ENCODE data around the gene TAS2R9. TPM values are rescaled to one million over a fixed set of nuclear protein-coding genes. Genes with fewer than 3 reads are reported as not detected.

TAS2R9 gene
- total and polyA plus RNA-seq, 2 donors (not counting 3 experiments of a cell fraction or from before 2014, with no cell fraction given) = not detected

DNA sequence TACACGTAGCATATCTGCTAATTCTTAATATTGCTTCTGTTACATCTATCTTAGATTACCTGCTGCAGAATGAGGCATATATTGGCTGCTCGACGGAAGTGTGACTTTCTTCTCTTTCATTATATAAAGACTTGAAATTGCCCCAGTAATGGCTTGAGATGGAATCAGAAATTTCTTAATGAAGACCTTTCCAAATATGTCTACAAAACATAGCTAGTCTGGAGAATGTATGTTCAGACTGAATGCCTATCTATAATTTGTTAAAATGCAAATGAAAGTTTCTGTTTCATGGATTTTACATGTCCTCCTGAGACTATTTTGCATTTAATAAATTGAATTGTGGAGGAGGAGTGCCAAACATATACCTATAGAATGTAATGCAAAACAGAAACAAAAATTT lies 16.3 kb upstream of the TAS2R9 start, which contains the start of gene TAS2R10:
TSS of gene TAS2R10 (minus strand) at position 101 of the 400 bp plus-strand sequence. CDS start at position 12, 89 bp downstream.
- Histone ChIP-seq H3K9me1 (replicated peaks; ENCODE audit: control insufficient read depth, extremely low read depth, insufficient read depth, low read length) (no peaks in the 10 kb centered on the region), H3K36me3 (ENCODE audit: control insufficient read depth in 2 of 2, extremely low read depth in 1 of 2, insufficient read depth in 2 of 2, low read length in 2 of 2) (no peaks in the 10 kb centered on the region), H2AFZ (ENCODE audit: low read depth, low read length) (no peak within 1 kb of the TSS), H3K4me3 (replicated peaks in 1 of 3; ENCODE audit: insufficient read depth in 1 of 3, low read depth in 1 of 3, low read length in 3 of 3) (no peak within 1 kb of the TSS), H3K27ac (ENCODE audit: insufficient read depth, low read depth, low read length) (no peak within 1 kb of the TSS), H3K9me3 (replicated peaks; ENCODE audit: control insufficient read depth, insufficient read depth, low read length) (no peaks in the 10 kb centered on the region), H4K20me1 (replicated peaks; ENCODE audit: control insufficient read depth, extremely low read depth, insufficient read depth, low read length) (no peaks in the 10 kb centered on the region), H3K27me3 (ENCODE audit: control insufficient read depth in 2 of 2, insufficient read depth in 2 of 2, low read length in 2 of 2) (no peaks in the 10 kb centered on the region), H3K79me2 (ENCODE audit: control insufficient read depth, insufficient read depth, low read length) (no peaks in the 10 kb centered on the region), H3K4me1 (ENCODE audit: control insufficient read depth, extremely low read depth, insufficient read depth, low read length) (no peaks in the 10 kb centered on the region), H3K4me2 (ENCODE audit: insufficient read depth, low read length) (no peak within 1 kb of the TSS), H3K9ac (replicated peaks; ENCODE audit: extremely low read depth, insufficient read depth, low read length) (no peak within 1 kb of the TSS)
- ChIA-PET POLR2A (no interaction called here), CTCF (no interaction called here)
- no TSS peak for BruUV-seq (replicated peaks)
- intact Hi-C loops (cut with micrococcal nuclease) (no loop called here), dilution Hi-C loops (cut with MboI; ENCODE audit: extremely low pct_ligation_motif_present, low sequenced_read_pairs) (no loop called here)
- no peak for FAIRE-seq
- TF ChIP-seq MYC (IDR thresholded peaks at IDR 0.05; ENCODE audit: low read depth, low read length) (no peak), JUN (IDR thresholded peaks at IDR 0.05; ENCODE audit: borderline replicate concordance, insufficient read depth, insufficient read length, low read depth) (no peak), EZH2 (IDR thresholded peaks at IDR 0.05; ENCODE audit: borderline replicate concordance, low read depth, low read length, severe bottlenecking) (no peak), GATA2 (IDR thresholded peaks at IDR 0.05; ENCODE audit: insufficient read depth, insufficient read length, low read depth, low read length) (no peak), CTCF (IDR thresholded peaks at IDR 0.05; ENCODE audit: extremely low read depth in 1 of 2, insufficient read depth in 1 of 2, low read depth in 1 of 2, low read length in 2 of 2) (no peak), FOS (IDR thresholded peaks at IDR 0.05; ENCODE audit: borderline replicate concordance, insufficient read depth, low read length) (no peak), POLR2AphosphoS5 (IDR thresholded peaks at IDR 0.05; ENCODE audit: insufficient read depth, low read depth, low read length) (no peak), POLR2A (IDR thresholded peaks at IDR 0.05; ENCODE audit: low read depth, low read length) (no peak)
- TF ChIP-seq, protein P1, sequence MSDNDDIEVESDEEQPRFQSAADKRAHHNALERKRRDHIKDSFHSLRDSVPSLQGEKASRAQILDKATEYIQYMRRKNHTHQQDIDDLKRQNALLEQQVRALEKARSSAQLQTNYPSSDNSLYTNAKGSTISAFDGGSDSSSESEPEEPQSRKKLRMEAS (IDR thresholded peaks at IDR 0.05; ENCODE audit: insufficient read depth, insufficient read length) = no peak
- no peak for DNase-seq (ENCODE audit: low read depth, low spot score)
